Gastroesophageal sphincter (tissue), 3 donors: Measurements from ENCODE around the gene METTL24.

Experiments
- CTCF ChIP-seq, 4 experiments: fragments of 200-600 bp in 2 of 4; fragments of 450-650 bp in 2 of 4; sonication (generic) in 1 of 4; IDR thresholded peaks; one replicate each; pipeline ENCODE4 v1.5.1; 2017 to 2019; ENCODE audit warnings: antibody characterized with exemption in 4 of 4, mild to moderate bottlenecking in 2 of 4, moderate library complexity in 2 of 4
- EP300 ChIP-seq: sonication (generic); formaldehyde crosslinking; IDR thresholded peaks from one replicate; pipeline ENCODE4 v1.6.1; 2017; ENCODE audit warnings: antibody characterized with exemption, mild to moderate bottlenecking
- POLR2A ChIP-seq, 2 donors: fragments of 450-650 bp; IDR thresholded peaks; one replicate each; pipeline ENCODE4 v1.6.1; 2017; ENCODE audit warnings: antibody characterized with exemption in 2 of 2, mild to moderate bottlenecking in 2 of 2, moderate library complexity in 1 of 2
- POLR2AphosphoS5 ChIP-seq: sonication (generic); formaldehyde crosslinking; IDR thresholded peaks from one replicate; pipeline ENCODE4 v1.6.1; 2017; ENCODE audit warnings: antibody characterized with exemption

- TF ChIP-seq POLR2A (IDR thresholded peaks at IDR 0.05) (no peak), CTCF (IDR thresholded peaks at IDR 0.05) (no peak), EP300 (no peak), POLR2AphosphoS5 (no peak)
Measured at GRCh38 chr6:110395221-110395620, 37.1 kb upstream of the METTL24 start.
